Astrocyte (in vitro differentiated cells and primary cell): ENCODE data around the gene CEP95.

ENCODE experiments used
- EZH2 ChIP-seq: IDR thresholded peaks from 2 replicates; pipeline ENCODE4 v1.6.1; 2012; ENCODE audit warnings: mild to moderate bottlenecking, low read length, inconsistent platforms; ENCODE audit not compliant: insufficient read depth
- TF ChIP-seq, protein P1 (sequence below): IDR thresholded peaks from 2 replicates; pipeline ENCODE4 v1.5.1; 2011; ENCODE audit warnings: low read depth, mild to moderate bottlenecking, inconsistent platforms, low read length, moderate library complexity; ENCODE audit not compliant: insufficient read depth

DNA sequence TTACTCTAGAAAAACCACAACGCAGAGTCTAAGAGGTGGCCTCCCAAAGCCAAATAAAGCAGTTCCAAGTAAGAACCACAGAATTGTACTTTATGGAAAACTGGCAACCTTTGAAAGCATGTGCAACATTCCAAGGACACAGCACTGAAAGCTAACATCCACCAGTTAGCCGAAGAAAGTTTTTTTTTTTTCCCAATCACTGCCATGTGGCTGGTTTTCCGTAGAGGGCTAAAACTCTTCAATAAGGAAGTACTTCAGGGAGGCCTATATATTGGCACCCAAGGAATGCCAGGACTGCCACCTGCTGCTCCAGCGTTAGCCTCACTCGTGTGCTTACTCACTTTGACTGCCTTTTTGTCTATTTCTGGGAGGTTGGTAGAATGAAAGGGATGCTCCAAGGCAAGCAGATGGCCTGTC lies 25.2 kb downstream of the CEP95 start:
- TF ChIP-seq, protein P1, sequence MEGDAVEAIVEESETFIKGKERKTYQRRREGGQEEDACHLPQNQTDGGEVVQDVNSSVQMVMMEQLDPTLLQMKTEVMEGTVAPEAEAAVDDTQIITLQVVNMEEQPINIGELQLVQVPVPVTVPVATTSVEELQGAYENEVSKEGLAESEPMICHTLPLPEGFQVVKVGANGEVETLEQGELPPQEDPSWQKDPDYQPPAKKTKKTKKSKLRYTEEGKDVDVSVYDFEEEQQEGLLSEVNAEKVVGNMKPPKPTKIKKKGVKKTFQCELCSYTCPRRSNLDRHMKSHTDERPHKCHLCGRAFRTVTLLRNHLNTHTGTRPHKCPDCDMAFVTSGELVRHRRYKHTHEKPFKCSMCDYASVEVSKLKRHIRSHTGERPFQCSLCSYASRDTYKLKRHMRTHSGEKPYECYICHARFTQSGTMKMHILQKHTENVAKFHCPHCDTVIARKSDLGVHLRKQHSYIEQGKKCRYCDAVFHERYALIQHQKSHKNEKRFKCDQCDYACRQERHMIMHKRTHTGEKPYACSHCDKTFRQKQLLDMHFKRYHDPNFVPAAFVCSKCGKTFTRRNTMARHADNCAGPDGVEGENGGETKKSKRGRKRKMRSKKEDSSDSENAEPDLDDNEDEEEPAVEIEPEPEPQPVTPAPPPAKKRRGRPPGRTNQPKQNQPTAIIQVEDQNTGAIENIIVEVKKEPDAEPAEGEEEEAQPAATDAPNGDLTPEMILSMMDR = no peak
- no peak for TF ChIP-seq EZH2
